GM18507 (cell line): ENCODE data around the gene TRPM5.
A peak's percentile ranks its signal among the peaks of the same experiment; 100 is the strongest.

Experiments
- DNase-seq: peaks from one replicate; pipeline ENCODE4 v3.0.0; 2011; ENCODE audit warnings: low read depth; ENCODE audit not compliant: insufficient read length; ENCODE audit errors: extremely low spot score
- FAIRE-seq: peaks from 2 replicates; lab custom pipeline; 2011; peaks lifted over from hg19 to GRCh38; lab: Jason Lieb, UNC

TRPM5 gene

DNA sequence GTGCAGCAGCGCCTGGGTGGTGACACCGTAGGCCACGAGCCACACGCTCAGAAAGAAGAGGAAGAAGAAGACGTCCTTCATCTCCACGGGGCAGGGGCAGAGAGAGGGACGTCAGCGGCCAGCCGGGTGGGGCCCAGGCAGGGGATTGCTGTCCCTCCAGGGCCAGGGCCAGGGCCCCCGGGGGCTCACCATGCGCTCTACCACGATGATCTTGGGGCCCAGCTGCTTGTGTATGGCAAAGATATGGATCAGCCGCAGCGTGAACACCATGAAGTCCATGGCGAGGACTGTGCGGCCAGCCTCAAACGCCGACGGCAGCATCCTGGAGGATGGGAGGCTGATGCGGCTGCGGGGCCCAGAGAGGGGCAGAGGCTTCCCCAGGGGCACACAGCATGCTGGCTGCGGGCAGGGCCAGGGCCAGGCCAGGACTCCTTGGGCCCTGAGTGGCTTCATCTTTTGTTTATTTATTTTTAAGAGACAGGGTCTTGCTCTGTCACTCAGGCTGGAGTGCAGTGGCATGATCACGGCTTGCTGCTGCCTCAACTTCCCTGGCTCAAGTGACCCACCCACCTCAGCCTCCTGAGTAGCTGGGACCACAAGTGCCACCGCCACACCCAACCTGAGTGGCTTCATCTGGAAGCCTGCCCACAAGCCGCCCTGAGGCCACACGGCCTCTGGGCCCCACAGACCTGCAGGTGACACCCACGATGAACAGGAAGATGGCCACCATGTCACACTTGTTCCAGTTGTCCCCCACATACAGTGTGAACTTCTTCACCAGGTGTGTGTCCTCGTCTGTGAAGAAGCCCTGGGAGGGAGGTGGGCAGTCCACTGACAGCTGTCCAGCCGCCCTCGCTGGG, 32.6 kb downstream of the TRPM5 start:
- no peak for DNase-seq
- FAIRE-seq = no peak

DNA sequence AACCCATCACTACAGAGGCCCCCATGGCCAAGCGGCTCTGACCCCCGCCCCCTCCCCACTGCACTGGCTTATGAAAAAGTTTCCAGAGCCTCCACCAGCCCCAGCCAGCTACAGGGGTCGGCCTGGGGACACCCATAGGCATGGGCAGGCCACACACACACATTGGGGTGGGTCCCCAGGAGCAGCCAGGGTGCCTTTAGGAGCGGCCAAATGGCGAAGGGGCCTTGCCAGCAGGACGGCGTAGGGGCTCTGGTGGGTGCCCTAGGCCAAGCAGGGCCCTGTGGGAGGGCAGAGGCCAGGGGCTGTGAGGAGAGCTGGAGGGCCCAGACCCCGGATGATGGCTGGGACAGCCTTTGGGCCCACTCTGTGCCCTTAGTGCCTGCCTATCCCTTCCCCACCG, 33.7 kb downstream of the TRPM5 start:
- DNase-seq = no peak
- FAIRE-seq = no peak

DNA sequence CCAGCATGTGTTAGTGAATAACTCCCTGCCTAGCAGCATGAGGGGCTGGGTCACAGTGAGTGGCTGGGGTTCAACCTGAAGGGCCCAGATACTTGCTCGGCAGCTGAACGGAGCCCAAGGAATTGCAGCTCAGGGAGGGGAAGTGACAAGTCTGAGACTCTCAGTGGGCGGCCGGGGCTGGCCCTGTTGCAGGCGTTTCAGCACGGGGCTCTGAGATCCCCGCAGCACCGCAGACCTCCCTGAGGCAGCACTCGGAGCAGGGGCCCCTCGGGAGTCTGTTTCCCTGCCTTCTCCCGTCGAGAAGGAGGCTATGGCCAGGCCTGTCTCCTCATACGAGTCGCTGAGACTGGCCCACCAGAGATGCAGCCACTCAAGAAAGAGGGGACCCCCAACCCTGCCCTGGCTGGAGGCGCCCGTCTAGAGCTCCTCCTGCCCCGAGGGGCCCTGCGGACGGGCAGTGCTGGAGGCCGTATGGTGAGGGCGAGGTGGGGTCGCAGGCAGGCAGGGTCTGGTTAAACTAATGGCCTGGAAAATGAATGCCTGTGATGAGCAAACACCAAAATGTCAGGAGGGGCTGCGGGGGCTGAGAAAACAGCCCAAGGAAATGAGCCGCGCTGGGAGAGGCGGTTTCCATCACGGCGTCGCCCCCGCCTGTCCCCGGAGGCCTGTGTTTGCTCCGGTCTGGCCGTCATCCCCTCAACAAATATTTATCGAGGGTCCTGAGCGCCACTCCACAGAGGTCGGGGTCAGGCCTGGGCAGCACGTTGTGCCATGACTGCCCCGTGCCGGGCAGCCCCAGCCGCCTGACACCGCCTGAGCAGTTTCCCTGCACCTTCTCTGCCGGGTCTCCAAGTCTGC, 34.5 kb downstream of the TRPM5 start:
- DNase-seq = no peak
- no peak for FAIRE-seq

DNA sequence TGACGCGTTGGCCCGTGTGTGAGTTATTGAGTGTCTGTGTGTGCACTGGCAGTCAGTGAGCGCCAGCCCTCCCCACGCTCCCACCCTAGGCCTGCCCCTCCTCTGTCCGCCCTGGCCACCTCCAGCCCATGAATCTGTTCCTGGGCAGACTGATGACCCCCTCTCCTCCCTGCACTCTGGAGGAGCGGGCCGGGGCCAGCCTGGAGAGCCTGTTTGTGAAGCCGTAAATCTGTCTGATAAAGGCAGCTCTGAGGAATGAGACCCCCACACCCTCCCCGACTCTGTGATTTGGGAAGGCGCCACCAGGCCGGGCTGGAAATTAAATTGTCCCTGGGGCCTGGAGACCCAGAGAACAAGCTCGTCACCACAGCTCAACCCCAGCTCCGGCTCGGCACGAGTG, 35.2 kb downstream of the TRPM5 start:
- no peak for FAIRE-seq
- DNase-seq = no peak

DNA sequence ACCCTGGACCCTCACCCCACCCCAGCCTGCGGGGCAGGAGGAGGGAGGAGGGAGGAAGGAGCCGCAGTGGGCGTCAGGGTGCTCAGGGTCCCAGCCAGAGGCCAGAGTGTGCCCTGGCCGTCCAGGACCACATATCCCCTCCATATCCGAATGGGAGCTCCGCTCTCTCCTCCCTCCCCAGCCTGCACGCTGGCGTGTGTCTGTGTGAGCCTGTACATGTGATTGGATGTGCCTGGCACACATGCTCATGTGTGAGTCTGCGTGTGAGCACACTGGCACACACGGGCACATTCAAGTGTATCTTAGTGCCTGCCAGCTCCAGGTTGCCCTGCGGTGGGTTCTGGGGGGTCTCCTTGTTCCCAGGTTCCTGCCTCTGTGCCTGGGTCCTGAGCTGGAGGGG, 35.6 kb downstream of the TRPM5 start:
- DNase-seq (no peak), FAIRE-seq (no peak)

DNA sequence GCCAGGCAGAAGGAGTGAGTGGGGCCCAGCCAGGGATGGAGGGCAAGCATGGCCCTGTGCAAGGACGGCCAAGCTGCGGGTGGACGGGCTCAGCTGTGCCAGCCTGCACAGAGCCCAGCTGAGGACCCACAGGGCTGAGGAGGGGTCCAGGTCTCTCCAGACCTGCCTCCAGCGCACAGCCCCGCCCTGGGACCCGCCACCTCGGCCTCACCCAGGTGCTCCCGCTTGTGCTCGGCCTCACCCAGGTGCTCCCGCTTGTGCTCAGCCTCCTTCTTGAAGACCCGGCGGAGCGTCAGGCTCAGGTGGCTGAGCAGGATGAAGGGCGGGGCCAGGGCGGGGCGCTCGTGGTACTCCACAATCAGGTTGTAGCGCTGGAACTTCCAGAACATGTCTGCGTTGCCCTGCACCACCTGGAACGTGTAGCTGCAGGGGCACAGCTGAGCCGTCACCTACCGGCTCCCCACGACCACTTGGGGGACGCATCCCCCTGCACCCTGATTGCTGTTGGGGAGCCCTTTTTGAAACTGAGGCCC, 37.4 kb downstream of the TRPM5 start:
- no peak for FAIRE-seq
- no peak for DNase-seq

DNA sequence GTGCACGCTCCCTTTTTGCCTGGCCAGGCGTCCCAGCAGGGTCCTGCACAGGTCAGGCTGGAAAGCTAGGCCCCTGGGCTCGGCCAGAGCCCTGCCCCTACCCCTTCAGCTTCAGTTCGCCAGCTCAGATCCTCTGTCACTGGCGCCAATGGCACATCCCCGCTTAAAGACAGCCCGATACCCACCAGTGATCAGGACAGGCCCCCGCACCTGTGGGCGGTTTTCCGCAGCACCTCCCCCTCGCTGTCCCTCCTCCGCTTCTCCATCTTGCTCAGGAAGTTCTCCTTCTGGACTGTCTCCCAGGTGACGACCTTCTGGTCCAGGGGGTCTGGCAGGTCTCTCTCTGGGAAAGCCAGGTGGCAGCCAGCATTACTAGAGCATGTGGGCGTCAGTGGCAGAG, 37.9 kb downstream of the TRPM5 start:
- FAIRE-seq (no peak), DNase-seq (no peak)

DNA sequence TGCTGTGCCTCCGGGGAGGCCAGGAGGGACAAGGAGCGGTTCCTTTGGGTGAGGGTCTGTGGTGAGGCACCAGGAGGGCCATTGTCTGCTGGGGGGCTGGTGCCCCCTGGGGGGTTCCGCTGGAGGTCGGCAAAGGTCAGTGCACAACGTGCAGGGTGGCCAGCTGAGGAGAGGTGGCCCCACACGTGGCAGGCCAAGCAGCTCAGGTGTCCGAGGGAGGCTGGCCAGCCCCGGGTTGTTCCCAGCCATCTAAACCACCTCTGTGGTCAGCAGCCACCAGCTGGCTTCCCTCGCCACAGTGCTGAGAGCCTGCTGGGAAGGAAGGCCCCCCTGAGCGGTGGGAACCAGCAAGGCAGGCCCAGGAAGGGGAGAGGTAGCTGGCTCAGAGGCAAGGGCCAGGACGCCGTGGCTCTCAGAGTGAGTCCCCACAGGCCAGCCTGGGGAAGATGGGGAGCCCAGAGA, 39.5 kb downstream of the TRPM5 start:
- FAIRE-seq = no peak
- no peak for DNase-seq

DNA sequence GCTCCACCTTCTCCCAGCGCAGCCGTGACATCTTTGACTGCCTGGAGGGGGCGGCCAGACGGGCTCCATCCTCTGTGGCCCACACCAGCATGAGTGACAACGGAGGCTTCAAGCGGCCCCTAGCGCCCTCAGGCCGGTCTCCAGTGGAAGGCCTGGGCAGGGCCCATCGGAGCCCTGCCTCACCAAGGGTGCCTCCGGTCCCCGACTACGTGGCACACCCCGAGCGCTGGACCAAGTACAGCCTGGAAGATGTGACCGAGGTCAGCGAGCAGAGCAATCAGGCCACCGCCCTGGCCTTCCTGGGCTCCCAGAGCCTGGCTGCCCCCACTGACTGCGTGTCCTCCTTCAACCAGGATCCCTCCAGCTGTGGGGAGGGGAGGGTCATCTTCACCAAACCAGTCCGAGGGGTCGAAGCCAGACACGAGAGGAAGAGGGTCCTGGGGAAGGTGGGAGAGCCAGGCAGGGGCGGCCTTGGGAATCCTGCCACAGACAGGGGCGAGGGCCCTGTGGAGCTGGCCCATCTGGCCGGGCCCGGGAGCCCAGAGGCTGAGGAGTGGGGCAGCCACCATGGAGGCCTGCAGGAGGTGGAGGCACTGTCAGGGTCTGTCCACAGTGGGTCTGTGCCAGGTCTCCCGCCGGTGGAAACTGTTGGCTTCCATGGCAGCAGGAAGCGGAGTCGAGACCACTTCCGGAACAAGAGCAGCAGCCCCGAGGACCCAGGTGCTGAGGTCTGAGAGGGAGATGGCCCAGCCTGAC, 41.2 kb downstream of the TRPM5 start:
- DNase-seq = no peak
- no peak for FAIRE-seq

DNA sequence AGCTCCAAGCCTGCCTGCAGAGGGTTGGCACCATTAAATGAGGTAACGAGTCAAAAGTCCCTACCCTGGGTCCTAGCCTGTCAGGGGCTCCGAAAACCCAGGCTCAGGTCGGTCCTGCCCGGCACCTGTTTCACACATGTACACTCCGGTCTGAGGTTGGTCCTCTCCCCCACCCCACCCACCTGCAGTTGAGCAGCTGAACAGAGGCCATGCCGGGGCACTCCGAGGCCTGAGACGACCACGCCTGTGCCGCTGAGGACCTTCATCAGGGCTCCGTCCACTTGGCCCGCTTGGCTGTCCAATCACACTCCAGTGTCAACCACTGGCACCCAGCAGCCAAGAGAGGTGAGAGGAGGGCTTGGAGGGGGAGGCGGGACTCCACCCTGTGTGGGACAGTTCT, 42.2 kb downstream of the TRPM5 start:
- FAIRE-seq (no peak), DNase-seq (no peak)

DNA sequence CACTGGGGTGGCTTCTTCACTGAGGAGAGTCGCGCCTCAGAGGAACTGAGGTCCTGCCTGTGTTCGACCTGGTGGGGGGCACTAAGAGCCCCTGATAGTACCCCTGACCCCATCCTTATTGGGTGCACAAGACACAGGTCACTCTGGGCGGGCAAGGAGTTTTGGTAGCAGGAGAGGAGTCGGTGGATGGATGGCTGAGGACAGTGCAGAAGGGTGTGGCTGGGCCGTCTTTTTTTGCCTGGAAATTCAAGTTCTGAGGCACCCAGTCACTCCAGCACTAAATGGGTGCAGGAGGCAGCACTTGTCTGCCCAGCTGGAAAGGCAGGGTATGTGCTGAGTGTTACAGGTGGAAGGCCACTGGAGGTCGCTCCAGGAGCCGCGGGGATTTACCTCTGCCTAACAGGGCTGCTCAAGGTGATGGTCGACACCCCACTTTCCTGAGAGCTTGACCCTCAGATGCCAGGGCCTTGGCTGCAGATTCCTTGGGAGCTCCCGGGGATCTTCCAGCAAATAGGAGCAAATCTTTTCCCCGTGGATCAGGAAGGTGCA, 42.8 kb downstream of the TRPM5 start:
- no peak for DNase-seq
- FAIRE-seq = no peak

DNA sequence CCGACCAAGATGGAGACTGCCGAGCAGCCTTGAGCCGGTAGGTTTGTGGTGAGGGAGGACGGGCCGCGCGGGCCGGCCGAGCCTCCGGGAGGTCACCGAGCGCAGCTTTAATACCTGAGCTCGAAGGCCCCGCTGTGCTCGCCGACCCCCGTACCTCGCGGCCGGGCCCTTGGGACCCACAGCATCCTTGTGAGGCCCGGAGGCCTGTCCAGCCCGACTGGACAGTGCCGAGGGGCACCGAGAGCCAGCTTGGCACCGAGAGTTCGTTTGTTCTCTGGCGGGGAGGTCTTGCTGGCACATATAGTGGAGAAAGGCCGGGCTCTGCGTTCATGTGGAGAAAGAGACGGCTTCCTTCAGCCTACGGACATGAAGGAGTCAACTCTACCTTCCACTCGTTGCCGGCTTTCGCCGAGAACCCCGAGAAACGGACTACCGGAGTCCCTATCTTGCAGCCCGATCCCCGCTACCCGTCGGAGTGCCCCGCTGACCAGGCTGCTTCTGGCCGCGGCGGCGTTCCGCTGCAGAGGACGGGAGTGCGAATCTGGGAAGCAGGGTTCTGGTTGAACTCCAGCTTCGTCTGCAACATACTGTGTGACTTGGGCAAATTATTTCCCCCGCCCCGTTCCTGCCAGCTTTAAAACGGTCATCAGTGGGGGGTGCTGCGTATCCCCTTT, 43.4 kb downstream of the TRPM5 start:
- DNase-seq (no peak), FAIRE-seq (no peak)

DNA sequence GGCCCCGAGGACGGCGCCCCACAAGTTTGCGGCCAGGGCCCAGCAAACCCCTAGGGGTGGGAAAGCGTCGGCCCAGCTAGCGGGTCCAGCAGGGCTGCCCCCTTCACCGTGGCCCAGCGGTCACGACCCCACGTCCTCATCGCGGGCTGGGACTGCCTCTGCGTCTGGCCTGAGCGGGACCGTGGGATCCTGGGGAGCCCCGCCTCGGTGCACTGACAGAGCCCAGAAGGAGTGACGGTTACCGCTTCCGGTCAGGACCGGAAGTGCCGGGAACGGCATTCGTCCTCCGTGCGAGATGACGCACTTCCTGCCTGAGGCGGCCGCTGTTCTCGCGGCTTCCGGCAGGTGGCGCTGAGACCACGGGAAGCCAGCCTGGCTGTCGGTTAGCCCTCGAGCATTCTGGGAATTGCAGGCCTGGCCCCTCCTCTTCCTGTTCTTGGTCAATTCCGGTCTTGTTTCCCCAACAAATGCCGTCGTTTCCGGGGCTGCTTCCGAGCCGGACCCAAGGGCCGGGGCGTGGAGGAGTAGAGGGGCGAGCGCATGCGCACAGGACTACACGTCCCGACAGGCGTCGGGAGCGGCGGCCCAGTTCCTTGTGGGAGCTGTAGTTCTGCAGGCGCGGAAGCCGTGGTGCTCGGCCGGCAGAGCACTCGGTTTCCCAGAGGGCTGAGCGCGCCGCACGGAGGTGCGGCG, 44.1 kb downstream of the TRPM5 start, which contains the start of gene TSSC4:
TSS of gene TSSC4 (plus strand) at position 682 of the 693 bp plus-strand sequence. CDS start 1,884 bp downstream, outside the sequence.
- FAIRE-seq (peak; percentile 100), DNase-seq (peak; percentile 100)

DNA sequence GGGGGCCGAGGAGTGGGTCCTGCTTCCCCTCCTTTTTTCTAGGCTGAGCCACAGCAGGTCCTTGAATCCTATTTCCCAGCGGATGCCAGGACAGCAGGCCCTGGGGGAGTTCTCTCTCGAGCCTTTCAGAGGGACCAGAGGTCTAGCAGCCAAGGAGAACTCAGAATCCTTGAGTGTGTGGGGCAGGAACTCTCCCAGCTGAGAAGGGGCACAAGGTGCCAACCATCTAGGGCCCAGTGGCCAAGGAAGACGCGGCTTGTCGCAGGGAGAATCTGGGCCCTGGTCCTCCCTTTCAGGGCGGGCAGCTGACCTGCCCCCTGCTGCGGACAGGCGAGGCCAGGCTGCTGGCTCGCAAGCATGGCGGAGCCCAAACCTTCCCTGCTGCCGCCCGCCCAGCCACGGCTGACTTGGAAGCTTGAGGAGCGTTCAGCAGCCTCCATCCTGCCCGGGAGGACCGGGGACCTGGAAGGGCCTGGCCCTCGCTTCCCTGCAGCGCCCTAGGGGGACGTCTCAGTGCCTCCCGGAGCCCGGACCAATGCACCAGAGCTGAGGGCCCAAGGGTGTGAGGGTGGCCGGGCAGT, 44.7 kb downstream of the TRPM5 start:
- FAIRE-seq (no peak), DNase-seq (no peak)

DNA sequence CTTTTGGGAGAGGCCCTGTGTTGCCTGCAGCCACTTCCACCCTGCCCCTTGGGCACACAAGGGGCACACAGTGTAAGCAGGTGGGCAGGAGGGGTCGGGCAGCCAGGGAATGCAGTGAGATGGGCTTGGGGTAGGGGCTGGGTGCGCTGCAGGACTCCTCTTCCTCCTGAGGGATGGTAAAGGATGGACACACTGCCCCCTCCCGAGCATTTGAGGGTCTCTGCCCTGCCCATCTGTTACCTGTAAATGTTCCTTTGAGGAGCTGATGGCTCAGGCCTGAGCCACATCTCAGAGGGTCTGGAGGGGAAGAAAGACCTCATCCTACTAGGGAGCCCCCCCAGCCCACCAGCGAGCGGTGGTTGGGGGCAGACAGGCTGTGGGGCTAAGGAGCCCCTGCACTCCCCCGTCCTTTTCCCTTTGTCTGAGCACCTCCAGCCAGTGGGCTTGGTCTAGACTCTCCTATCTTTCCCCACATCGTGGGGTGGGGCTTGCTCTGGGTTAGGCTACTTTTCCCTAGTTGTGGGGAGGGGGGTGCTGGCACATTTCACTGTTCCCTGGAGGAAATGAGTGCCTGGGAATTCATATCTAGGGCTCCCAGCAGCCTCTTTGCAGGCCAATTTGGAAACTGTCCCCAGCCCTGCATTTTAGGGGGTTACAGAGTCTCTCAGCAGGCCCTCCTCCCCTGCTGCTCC, 45.5 kb downstream of the TRPM5 start:
- no peak for FAIRE-seq
- DNase-seq = no peak

DNA sequence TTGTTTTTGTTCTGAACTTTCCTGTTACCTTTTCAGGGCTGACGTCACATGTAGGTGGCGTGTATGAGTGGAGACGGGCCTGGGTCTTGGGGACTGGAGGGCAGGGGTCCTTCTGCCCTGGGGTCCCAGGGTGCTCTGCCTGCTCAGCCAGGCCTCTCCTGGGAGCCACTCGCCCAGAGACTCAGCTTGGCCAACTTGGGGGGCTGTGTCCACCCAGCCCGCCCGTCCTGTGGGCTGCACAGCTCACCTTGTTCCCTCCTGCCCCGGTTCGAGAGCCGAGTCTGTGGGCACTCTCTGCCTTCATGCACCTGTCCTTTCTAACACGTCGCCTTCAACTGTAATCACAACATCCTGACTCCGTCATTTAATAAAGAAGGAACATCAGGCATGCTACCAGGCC, 47.3 kb downstream of the TRPM5 start:
- FAIRE-seq (no peak), DNase-seq (no peak)

DNA sequence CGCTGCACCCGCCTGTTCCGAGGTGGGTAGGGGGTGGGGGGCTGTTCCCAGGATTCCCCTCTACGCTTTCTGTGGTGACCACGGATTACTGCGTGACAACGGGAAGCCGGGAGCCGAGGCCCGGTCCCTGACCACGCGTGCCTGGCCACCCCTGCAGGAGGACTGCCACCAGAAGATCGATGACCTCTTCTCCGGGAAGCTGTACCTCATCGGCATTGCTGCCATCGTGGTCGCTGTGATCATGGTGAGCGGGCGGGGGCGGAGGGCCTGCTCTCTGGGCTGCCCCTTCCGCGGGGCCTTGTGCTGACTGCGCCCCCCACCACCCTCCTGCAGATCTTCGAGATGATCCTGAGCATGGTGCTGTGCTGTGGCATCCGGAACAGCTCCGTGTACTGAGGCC, 47.8 kb downstream of the TRPM5 start:
- DNase-seq = no peak
- no peak for FAIRE-seq
